Astrocyte (in vitro differentiated cells and primary cell): ENCODE data around the gene TMEM132E. TPM values are rescaled to one million over a fixed set of nuclear protein-coding genes. Genes with fewer than 3 reads are reported as not detected.
A peak's percentile ranks its signal among the peaks of the same experiment; 100 is the strongest.

ENCODE experiments used
- DNase-seq: peaks from one replicate; pipeline ENCODE4 v3.0.0-alpha.2; 2010; ENCODE audit warnings: low read depth
- FAIRE-seq: peaks from 2 replicates; lab custom pipeline; 2011; peaks lifted over from hg19 to GRCh38; lab: Jason Lieb, UNC
- H2AFZ ChIP-seq: 2 replicates; pipeline ENCODE4 v1.6.0; 2012; ENCODE audit warnings: low read depth, low read length, inconsistent platforms
- H3K27ac ChIP-seq: 2 replicates; pipeline ENCODE4 v1.5.1; 2011; ENCODE audit warnings: low read depth, low read length, inconsistent platforms
- H3K27me3 ChIP-seq: 2 replicates; pipeline ENCODE4 v1.6.0; 2011; ENCODE audit warnings: low read length, inconsistent platforms; ENCODE audit not compliant: insufficient read depth
- H3K36me3 ChIP-seq: 2 replicates; pipeline ENCODE4 v1.5.1; 2011; ENCODE audit warnings: low read length, inconsistent platforms; ENCODE audit not compliant: insufficient read depth
- H3K4me1 ChIP-seq: 2 replicates; pipeline ENCODE4 v1.5.1; 2011; ENCODE audit warnings: low read length, inconsistent platforms; ENCODE audit not compliant: insufficient read depth
- H3K4me2 ChIP-seq: 2 replicates; pipeline ENCODE4 v1.6.0; 2012; ENCODE audit warnings: low read length, inconsistent platforms
- H3K4me3 ChIP-seq: 2 replicates; pipeline ENCODE4 v1.5.1; 2011; ENCODE audit warnings: low read depth, mild to moderate bottlenecking, low read length, inconsistent platforms; ENCODE audit not compliant: insufficient read depth
- H3K79me2 ChIP-seq: 2 replicates; pipeline ENCODE4 v1.6.0; 2012; ENCODE audit warnings: mild to moderate bottlenecking, low read length, inconsistent platforms; ENCODE audit not compliant: insufficient read depth
- H3K9ac ChIP-seq: 2 replicates; pipeline ENCODE4 v1.6.0; 2012; ENCODE audit warnings: mild to moderate bottlenecking, low read length, inconsistent platforms
- H3K9me3 ChIP-seq: 2 replicates; pipeline ENCODE4 v1.5.1; 2012; ENCODE audit warnings: low read depth, mild to moderate bottlenecking, low read length, inconsistent platforms; ENCODE audit not compliant: insufficient read depth
- H4K20me1 ChIP-seq: 2 replicates; pipeline ENCODE4 v1.6.0; 2012; ENCODE audit warnings: low read length, inconsistent platforms; ENCODE audit not compliant: insufficient read depth
- H3K27ac Mint-ChIP-seq: one replicate; pipeline ENCODE4 v1.8.0; 2021; ENCODE audit warnings: mild to moderate bottlenecking, mixed read lengths; ENCODE audit not compliant: unreplicated experiment
- H3K27me3 Mint-ChIP-seq: one replicate; pipeline ENCODE4 v1.8.0; 2021; ENCODE audit warnings: low read depth, mixed read lengths; ENCODE audit not compliant: unreplicated experiment
- H3K36me3 Mint-ChIP-seq: one replicate; pipeline ENCODE4 v1.8.0; 2021; ENCODE audit warnings: low read depth, mixed read lengths; ENCODE audit not compliant: unreplicated experiment
- H3K4me1 Mint-ChIP-seq: one replicate; pipeline ENCODE4 v1.8.0; 2021; ENCODE audit warnings: low read depth, mixed read lengths; ENCODE audit not compliant: unreplicated experiment
- H3K4me3 Mint-ChIP-seq: one replicate; pipeline ENCODE4 v1.8.0; 2021; ENCODE audit warnings: mild to moderate bottlenecking, moderate library complexity, mixed read lengths; ENCODE audit not compliant: unreplicated experiment
- H3K9me3 Mint-ChIP-seq: one replicate; pipeline ENCODE4 v1.8.0; 2021; ENCODE audit warnings: mild to moderate bottlenecking, mixed read lengths; ENCODE audit not compliant: unreplicated experiment
- EZH2 ChIP-seq: IDR thresholded peaks from 2 replicates; pipeline ENCODE4 v1.6.1; 2012; ENCODE audit warnings: mild to moderate bottlenecking, low read length, inconsistent platforms; ENCODE audit not compliant: insufficient read depth
- total RNA-seq: library from RNA; stranded (reverse); gene quantifications from 2 replicates; pipeline ENCODE4 v1.2.1, GENCODE V29; 2021
- TF ChIP-seq, protein P1 (sequence below): IDR thresholded peaks from 2 replicates; pipeline ENCODE4 v1.5.1; 2011; ENCODE audit warnings: low read depth, mild to moderate bottlenecking, inconsistent platforms, low read length, moderate library complexity; ENCODE audit not compliant: insufficient read depth

The TMEM132E gene
- total RNA-seq, 1 donor from 2014 or later, result 0.18 TPM

DNA sequence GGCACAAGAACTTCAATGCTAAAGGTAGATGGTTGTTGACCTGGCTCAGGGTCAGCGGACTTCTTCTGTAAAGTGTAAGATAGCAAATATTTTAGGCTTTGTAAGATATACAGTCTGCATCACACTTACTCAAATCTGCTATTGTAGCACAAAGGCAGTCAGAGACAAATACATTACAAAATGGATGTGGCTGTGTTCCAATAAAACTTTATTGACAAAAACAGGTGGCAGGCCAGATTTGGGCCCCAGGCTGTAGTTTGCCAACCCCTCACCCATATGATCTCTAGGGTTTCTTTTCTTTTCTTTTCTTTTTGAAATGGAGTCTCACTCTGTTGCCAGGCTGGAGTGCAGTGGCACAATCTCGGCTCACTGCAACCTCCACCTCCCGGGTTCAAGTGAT, 39.5 kb upstream of the TMEM132E start:
- no peak for DNase-seq
- H3K27ac Mint-ChIP-seq, result no peak overlapping the region
- H3K9me3 Mint-ChIP-seq, result no peaks in the 10 kb centered on the region
- no peak overlapping the region for H3K9ac ChIP-seq
- H3K4me1 Mint-ChIP-seq, result no peaks in the 10 kb centered on the region
- no peaks in the 10 kb centered on the region for H4K20me1 ChIP-seq
- H3K4me3 ChIP-seq, result no peak overlapping the region
- H3K4me2 ChIP-seq, result no peak overlapping the region
- TF ChIP-seq, protein P1, sequence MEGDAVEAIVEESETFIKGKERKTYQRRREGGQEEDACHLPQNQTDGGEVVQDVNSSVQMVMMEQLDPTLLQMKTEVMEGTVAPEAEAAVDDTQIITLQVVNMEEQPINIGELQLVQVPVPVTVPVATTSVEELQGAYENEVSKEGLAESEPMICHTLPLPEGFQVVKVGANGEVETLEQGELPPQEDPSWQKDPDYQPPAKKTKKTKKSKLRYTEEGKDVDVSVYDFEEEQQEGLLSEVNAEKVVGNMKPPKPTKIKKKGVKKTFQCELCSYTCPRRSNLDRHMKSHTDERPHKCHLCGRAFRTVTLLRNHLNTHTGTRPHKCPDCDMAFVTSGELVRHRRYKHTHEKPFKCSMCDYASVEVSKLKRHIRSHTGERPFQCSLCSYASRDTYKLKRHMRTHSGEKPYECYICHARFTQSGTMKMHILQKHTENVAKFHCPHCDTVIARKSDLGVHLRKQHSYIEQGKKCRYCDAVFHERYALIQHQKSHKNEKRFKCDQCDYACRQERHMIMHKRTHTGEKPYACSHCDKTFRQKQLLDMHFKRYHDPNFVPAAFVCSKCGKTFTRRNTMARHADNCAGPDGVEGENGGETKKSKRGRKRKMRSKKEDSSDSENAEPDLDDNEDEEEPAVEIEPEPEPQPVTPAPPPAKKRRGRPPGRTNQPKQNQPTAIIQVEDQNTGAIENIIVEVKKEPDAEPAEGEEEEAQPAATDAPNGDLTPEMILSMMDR, result no peak
- no peak for TF ChIP-seq EZH2
- no peaks in the 10 kb centered on the region for H3K36me3 Mint-ChIP-seq
- H3K79me2 ChIP-seq, result no peaks in the 10 kb centered on the region
- peaks cover 3% of the 10 kb centered on the region for H3K27me3 ChIP-seq
- H2AFZ ChIP-seq, result no peak overlapping the region
- H3K27ac ChIP-seq, result no peak overlapping the region
- no peaks in the 10 kb centered on the region for H3K36me3 ChIP-seq
- H3K4me1 ChIP-seq, result no peaks in the 10 kb centered on the region
- FAIRE-seq, result no peak
- H3K27me3 Mint-ChIP-seq, result peaks cover 70% of the 10 kb centered on the region
- no peak overlapping the region for H3K4me3 Mint-ChIP-seq
- no peaks in the 10 kb centered on the region for H3K9me3 ChIP-seq

DNA sequence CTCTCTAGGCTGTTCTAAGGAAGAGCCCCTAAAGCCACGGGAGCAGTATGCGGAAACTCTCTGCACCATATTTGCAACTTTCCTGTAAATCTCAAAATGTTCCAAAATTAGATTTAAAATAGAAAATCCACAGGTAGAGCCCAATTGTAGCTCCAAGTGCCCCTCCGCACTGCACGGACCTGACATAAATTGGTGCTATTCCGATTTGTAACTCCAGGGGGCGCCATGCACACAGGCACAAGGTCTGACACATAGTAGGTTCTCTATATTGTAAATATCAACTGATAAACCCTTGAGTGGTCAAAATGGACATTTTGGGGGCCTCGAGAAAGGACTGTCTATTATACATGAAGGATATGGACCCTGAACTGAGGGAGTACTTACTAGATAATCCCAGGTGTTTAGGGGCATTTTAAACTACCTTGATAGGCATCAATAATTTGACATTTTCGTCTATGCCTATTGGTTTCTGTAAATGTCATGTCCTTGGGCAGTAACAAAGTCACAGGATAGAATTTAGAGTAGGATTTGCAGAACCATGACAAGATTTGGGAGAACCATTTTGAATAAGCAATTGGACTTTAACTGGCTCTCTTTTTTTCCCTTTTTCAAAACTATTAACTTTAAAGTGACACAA, 36.6 kb upstream of the TMEM132E start:
- H3K36me3 Mint-ChIP-seq, result no peaks in the 10 kb centered on the region

More for the DNA sequence above, 36.6 kb upstream of the TMEM132E start:
- H3K4me1 ChIP-seq, result no peaks in the 10 kb centered on the region
- no peaks in the 10 kb centered on the region for H3K9me3 ChIP-seq
- no peak overlapping the region for H3K4me3 Mint-ChIP-seq
- FAIRE-seq (no peak), DNase-seq (no peak)
- H3K4me2 ChIP-seq, result no peak overlapping the region
- peaks cover 71% of the 10 kb centered on the region for H3K27me3 Mint-ChIP-seq
- no peak overlapping the region for H2AFZ ChIP-seq
- no peak overlapping the region for H3K27ac Mint-ChIP-seq
- peaks cover 3% of the 10 kb centered on the region for H3K27me3 ChIP-seq
- no peaks in the 10 kb centered on the region for H3K4me1 Mint-ChIP-seq
- no peak overlapping the region for H3K27ac ChIP-seq
- no peaks in the 10 kb centered on the region for H3K9me3 Mint-ChIP-seq
- TF ChIP-seq EZH2, result no peak
- TF ChIP-seq, protein P1, result peak; percentile 69
- no peak overlapping the region for H3K9ac ChIP-seq
- no peaks in the 10 kb centered on the region for H4K20me1 ChIP-seq
- H3K4me3 ChIP-seq, result no peak overlapping the region
- H3K36me3 ChIP-seq, result no peaks in the 10 kb centered on the region
- H3K79me2 ChIP-seq, result no peaks in the 10 kb centered on the region
